GM19324 (cell line): ENCODE data around the gene RAB11FIP5.
"Not testable (repeated sequence)": the region's sequence is repeated elsewhere in the genome, so short reads cannot be mapped to it uniquely, and the experiment has no call there.

Source experiments
- ATAC-seq: cut with Tn5 transposase; IDR thresholded peaks from one replicate; pipeline ENCODE4 v1.9.1; 2021; ENCODE audit warnings: mild to moderate bottlenecking, moderate library complexity; ENCODE audit not compliant: unreplicated experiment, low FRiP score

RAB11FIP5 gene

DNA sequence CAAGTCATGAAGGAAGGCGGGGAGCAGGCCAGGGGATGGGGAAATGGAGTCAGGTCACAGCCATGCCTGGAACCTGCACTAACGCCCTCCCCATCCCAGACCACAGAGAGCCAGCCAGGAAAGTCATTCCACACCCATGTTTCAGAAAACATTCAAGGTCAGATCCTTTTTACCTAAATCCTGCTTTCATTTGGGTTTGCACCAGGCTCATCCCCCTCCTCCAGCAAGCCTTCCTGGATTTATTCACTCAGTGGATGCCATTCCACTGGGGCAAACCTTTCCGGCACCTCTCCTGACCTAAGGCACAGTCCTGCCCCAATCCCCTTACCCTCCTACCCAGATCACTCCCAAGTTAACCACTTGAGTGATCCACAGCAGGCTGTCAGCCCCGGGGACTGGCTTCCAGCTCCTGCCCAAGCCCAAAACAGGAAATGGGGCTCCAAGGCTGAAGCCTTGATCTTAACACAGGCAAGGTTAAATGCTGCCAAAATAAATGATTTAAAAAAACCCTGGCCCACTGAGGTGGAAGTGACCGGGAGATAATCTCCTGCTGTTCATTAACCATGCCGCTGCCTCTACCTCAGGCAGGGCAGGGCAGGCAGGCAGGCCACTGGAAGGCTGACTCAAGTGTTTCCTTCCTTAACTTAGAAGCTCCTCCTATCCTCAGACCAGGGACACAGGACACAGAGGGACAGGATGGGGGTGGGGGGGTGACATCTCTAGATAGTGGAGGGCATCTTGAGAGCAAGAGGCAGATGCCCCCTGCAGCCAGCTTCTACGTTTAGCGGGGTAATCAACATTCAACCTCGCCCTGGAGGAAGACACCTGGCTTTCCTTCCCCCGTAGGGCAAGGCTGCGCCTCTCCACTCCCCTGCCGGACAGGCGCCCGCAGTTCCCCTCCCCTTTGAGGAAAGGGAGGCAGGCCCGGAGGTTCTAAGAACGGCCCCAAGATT lies 1.4 kb downstream of the RAB11FIP5 start:
- no peak for ATAC-seq

DNA sequence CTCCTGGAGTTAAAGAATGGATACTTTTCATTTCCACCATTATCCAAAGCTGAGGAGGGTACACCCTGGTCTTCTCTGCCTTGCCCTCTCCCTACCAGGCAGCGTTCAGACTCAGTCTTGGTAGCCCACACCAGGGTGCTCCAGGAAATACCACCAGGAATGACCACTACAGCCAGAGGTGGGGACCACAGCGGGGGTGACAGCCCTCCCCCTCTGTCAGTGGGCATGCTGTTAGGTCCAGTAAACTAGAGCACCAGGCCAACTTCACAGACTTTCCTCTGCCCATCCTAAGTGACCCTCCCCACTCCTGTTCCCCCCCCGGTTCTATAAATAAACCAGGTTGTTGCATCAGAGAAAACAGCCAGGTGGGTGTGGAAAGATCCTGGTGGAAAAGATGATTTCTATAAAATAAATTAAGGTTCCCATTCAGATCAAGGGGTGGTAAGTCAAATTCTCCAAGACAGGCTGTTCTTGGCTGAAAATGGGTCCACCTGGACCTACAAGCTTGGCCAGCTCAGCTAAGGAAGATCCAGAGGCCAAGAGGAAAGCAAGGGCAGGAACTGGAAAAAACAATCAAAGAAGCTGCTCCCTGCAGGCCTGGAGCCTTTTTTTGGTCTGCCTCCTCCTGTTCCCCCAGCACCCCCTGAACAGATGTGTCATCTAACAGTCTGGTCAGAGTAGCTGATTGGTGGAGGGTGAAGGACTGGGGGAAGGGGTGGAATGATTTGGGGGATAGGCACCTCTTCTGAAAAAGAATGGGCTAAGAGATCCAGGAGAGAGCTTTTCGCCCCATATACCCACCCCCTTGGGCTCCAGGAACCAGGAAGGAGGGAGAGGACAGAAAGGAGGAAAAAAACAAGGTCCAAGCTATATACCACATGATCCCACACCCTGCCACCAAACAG lies 2.3 kb downstream of the RAB11FIP5 start:
- no peak for ATAC-seq

DNA sequence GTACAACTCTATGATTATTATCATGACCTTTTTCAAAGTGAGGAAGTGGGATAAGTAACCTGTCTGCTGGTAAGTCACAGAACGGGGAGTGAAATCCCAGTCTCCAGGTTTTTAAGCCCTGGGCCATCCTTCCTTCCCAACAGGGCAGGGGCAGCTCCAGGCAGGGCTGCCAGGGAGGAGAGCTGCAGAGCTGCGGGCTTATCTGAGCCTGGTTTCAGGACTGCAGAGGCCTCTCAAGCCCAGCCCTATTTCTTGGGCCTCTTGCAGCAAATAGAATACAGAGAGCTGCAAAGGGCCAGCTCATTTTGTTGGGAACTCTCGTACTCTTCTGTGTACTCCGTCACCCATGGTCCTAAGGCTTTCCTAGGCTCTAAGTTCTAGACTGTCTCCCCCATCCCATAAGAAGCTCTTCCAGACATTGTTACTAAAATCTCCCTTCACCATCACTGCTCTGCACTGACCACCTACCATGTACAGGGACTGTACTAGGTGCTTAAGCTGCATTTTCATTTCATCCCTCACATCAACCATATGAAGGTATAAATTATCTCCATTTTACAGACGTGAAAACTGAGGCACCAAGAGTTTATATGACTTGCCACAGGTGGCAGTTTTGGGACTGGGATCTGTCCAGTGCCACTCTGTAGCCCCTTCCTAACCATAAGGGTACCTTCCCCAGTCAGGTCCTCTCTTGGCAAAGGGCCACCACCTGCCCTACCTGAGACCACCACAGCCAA lies 3.1 kb downstream of the RAB11FIP5 start:
- ATAC-seq = no peak

DNA sequence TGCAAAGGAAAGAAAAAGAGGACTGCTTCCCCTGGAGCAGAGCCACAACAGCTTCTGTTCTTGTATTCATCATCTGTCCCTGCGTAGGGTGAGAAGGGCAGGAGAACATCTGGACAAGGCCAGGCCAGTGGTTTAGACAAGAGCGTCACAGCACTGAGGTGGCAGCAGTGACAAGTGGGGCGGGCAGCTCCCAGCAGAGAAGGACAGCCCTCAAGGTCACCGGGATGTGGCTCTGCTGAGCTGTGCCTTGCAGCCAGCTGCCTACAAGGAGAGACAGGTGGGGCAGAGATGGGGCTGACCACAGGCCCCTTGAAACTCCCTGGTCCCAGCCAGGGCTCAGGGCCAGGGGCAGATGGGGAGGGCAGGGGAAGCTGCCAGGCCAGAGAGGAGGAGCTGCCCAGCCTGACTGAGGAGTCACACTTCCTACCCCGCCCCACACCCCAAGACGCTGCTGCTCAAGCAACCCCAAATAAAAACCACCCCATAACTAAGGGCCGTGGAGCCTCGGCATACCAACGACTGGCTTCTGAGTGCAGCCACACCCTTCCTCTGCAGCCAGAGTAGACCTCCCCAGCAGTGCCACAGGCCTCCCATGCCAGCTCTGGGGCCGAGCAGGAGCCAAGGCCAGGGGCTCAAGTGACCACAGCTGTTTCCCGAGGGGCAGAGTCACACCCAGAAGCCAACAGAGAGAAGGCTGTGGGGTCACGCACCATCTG lies 5.4 kb downstream of the RAB11FIP5 start:
- no peak for ATAC-seq

DNA sequence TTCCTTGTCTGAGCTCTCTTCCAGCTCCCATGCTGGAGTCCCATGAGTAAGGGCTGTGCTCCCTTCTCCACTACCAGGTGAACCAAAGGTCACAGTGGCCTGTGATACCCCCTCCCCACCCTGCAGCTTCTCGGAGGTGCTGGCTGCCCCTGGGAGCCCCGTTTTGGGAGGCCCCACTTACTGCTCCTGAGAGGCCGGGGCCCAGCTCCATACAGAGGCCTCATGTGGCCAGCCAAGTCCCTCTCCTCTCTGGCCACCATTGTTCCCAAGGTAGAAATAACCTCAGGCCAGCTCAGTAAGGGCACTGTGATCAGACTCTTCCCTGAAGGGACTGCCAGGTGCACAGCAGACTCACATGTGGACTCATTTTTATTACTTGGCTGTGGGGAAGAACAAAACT lies 6.0 kb downstream of the RAB11FIP5 start:
- no peak for ATAC-seq

DNA sequence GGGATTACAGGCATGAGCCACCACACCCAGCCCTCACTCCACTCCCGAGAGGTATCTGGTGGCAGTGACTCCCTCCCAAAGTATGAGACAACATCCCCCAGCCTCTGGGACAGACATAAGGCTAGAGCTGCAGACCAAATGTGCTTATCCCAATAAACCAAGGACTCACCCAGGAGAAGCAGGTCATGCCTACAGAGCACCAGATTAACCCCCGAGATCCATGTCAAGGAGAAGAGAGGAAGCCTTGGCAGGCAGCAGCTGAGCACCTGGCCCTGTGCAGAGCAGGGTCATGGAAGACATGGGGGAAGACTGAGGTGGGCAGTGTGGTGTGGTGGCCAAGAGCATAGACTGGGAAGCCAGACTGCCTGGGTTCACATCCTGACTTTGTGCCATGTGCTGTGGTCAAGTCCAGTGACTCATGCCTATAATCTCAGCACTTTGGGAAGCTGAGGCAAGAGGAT lies 7.2 kb downstream of the RAB11FIP5 start:
- no peak for ATAC-seq

DNA sequence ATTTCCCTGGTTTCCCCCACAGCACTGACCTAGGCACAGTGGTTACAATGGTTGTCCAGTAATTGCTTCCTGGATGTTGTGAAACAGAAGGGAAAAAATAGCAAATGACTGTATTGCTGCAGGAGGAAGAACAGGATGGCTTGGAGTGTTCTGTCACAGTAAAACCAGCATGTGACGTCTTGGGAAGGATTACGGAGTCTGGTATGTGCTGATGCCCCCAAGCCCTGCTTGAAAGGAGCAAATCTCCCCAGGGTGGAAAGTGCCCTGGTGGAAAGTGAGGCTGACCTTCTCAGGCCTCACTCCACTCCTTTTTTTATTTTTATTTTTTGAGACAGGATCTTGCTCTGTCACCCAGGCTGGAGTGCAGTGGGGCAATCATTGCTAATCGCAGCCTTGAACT lies 7.8 kb downstream of the RAB11FIP5 start:
- ATAC-seq = no peak

DNA sequence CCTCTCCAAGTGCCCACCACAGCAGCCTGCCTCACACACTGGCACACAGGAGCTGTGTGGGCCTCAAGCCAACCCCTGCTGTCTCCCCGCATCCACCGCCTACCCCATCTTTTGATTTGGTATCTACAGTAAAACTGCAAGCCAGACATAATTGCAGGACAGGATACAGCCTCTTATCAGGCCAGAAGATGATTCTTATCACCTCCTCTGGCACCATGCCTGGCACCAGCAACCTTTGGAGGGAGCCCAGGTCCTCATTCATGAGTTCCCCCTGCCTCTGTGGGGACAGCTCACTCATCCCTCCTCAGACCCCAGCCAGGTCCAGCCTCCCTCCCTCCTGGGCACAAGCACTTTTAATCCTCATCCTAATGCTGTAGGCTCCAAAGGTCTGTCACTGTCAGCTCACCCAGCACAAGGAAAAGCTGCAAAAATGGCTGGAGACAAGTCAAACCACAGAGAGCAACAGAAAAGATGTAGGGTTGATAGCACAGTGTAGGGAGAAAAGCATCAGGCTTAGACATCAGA lies 9.7 kb downstream of the RAB11FIP5 start:
- no peak for ATAC-seq

DNA sequence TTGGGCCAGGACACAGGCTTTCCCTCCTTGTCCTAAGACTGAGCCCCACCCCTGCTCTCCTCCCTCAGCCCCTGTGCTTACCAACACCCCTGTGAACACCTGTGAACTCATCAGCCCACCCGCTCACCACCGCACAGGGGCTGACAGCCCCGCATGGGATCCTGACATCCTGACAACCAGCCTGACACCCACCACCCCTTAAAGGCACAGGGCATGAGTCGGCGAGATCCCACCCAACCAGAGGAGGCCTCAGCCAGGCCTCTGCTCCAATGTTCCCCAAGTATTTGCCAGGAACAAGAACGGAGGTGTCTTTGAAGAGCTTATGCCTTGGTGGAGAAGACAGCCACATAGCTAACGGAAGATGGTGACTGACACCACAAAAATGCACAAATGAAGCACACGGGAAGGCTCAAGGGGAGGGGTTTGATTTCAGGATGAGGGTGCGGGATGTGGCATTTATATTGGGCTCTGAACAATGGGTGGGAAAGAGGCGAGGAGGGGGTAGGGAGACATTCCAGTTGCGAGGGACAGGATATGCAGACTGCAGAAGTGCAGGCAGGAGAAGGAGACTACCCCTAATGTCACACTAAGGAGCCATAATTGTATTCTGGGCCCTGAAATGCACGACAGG lies 11.0 kb downstream of the RAB11FIP5 start:
- no peak for ATAC-seq

DNA sequence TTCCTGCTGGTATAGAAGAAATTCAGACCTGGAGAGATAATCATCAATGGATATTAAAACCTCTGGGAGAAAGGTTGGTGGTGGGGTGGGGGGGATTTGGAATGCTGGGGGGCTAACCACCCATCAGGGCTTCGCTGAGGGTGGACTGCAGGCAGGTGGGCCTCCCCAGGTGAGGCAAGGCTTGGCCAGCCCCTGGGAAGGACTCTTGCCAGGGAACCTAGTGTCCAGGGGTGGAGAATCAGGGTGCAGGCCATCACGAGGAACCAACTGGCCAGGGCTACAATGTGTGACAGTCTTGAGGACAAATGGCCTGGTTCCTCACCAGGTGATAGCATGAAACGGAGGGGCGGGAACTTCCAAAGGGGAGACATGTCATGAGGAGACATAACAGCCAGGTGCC lies 11.8 kb downstream of the RAB11FIP5 start:
- ATAC-seq = no peak

DNA sequence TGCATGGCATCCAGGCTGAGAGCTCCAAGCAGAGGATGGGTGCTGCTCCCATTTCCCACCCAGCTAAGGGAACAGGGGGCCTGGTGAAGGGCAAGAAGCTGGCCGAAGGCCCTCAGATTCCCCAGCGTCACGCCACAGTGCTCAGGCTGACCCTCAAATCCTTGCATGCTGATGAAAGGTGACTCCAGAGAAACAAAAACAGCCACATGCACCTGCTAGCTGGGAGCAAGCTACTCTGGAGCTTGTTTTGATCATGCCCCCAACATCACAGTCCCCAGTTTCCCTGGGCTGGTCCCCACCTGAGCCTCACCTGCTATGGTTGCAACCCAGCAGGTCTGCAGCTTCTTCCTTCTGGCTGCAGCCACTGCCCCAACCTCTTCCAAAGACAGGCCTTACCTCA lies 13.3 kb downstream of the RAB11FIP5 start:
- no peak for ATAC-seq

DNA sequence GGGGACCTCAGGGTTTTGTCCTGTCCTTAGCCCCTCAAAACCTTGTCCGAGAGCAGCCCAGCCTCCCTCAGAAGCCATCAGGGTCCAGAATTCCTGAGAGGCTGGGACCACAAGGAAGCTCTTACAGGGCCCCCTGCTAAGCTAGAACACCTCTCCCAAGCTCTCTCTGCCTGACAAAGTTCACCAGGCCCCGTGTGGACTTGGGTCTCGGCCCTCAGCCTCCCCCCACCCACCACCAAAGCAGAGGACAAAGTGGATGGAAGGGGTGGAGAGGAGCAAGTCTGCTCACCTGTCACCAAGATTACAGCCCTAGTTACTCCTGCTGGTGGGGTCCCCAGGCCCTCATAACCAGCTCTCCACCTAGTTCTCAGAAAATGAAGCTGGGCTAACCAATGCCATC lies 16.8 kb downstream of the RAB11FIP5 start:
- no peak for ATAC-seq

DNA sequence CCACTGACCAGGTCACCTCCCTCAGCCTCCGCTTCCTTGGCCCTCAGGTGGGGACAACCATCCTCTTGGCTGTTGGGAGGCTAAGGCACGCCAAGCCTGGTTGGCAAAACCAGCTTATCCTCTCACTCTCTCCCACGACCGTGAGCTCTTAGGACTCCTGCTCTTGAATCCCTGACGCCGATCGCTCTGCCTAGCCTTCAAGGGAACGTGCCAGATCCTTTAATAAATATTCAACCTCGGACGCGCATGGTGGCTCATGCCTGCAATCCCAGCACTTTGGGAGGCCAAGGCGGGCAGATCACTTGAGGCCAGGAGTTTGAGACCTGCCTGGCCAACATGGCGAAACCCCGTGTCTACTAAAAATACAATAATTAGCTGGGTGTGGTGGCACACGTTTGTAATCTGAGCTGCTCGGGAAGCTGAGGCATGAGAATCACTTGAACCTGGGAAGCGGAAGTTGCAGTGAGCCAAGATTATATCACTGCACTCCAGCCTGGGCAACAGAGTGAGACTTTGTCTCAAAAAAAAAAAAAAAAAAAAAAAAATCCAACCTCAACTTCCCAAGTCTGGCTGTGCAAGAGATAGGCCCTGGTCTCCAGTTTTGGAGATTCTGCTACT lies 19.0 kb downstream of the RAB11FIP5 start:
- not testable (repeated sequence) for ATAC-seq

DNA sequence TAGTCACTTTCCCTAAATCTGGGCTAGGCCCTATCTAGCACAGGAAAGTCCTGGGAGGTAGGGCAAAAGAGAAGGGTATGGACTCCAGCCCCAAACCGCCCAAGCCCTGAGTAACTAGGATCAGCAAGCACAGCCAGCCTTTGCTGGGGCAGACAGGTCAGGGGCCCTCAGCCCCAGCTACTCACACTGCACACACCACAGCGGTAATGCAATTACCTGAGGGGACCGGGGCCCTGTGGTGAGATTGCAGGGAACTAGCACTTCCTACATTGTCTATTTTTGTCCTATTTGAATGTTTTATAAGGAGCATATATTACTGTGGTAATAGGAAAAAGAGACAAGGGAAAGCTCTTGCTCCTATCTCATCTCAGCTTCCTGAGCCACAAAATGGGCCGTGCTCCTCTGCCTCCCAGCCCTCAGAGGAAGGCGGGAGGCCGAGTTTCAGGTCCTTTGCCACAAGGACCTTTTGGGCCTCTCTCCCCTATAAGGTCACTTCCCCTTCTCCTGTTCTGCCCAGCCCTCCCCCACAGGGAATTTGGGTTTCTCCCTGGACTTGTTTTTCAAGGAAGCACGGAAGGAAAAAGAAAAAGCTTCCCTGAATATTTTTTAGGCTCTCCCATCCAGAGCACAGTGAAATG lies 20.5 kb downstream of the RAB11FIP5 start:
- no peak for ATAC-seq

DNA sequence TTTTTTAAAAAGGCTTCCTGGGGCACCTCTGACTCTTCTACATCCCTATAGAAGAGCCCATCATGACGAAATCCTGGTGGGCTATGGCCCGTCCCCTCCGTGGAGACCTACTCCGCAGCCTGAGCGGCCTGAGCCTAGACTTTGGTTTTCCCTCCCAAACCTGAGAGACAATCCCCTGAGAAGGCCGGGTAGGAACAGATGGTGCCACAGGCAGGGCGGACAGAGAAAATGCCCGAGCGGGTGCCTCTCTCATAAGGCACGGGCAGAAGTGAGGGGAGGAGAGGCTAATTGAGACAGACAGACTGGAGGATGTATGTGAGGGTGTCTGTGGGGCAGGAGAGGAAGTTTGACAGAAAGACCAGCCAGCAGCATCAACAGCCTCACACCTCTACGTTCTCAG lies 21.1 kb downstream of the RAB11FIP5 start:
- ATAC-seq = no peak

DNA sequence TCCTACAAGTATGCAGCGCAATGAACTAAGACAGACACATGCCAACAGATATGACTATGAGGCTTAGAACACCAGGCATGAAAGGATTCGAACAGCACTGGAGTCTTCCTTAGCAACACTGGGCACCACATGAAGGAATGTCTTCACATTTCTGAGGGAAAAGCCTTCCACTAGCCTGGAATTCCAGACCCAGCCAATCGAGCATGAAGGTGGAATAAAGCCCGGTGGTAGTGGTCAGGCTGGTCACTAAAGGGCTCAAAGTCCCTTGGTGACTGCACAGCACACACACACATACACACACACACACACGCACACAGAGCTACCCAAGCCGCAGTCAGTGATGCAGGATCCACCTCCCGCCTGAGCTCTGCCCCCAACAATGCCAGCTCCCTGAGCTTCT lies 21.6 kb downstream of the RAB11FIP5 start:
- ATAC-seq = no peak

DNA sequence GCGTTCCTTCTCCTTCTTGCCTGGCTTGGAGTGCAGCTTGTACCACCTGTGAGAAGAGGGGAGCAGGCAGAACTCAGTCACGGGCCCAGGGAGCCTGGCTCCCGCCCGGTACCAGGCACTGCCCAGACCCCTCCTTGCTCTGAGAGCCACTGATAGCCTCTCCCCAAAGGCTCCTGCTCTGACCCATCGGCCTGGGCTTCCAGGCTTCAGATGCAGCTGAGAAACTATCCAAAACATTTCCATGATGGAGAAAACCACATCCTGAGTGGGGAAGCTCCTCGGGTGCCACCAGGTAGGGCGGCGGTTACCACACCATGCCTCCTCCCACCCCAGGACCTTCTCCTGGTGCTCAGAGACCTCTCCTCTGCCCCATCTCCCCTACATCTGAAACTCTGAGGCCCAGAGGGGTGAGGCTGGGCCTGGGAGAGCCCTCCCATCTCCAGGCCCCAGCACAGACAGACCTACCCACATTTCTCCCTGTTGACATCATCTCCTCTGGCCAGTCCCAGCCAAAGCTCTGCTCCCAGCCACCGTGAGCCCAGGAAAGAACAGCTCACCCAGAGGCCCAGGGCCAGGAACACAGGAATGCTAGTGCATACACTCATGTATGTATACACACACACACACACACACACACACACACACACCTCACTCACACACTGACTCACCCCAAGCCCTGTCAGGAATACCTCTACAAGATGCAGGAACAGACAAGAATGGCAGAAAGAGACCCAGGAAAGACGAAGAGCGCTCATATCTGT lies 23.3 kb downstream of the RAB11FIP5 start:
- no peak for ATAC-seq

DNA sequence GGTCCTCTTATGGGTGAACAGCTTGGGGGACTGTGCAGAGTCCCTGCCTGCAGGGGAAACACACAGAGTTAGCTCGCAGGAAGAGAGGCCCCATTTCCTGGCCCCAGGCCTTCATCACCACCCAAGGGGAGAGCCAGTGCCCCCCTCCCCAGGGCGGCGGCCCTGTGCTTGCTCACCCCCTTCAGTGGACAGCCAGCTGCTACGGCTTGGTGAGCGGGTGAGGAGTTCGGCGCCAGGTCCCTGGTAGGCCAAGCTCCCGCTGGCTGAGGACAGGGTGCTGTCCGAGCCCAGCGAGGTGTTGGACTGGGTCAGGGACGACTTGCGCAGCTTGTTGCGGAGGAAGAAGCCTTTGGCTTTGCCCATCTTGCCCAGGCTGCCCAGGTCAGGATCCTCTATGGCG lies 24.0 kb downstream of the RAB11FIP5 start:
- ATAC-seq = no peak
